Ovary (tissue), 3 donors: Measurements from ENCODE around the gene PPP2R1A.
A peak's percentile ranks its signal among the peaks of the same experiment; 100 is the strongest.

ENCODE experiments used
- EP300 ChIP-seq: sonication (generic); formaldehyde crosslinking; IDR thresholded peaks from one replicate; pipeline ENCODE4 v1.6.1; 2017; ENCODE audit warnings: antibody characterized with exemption
- POLR2A ChIP-seq: fragments of 450-650 bp; IDR thresholded peaks from one replicate; pipeline ENCODE4 v1.6.1; 2017; ENCODE audit warnings: antibody characterized with exemption, mild to moderate bottlenecking, moderate library complexity
- TF ChIP-seq, protein P1 (sequence below), 3 donors: fragments of 450-650 bp in 2 of 3; fragments of 200-600 bp in 1 of 3; IDR thresholded peaks; one replicate each; pipeline versions ENCODE4 v1.5.1 to v1.8.0; 2016 to 2022; ENCODE audit warnings: antibody characterized with exemption in 3 of 3, mild to moderate bottlenecking in 1 of 3
- donor health status: DM: no; HTN: no; CAD: no.

GRCh38 chr19:52188822-52189734, 774 bp upstream of the PPP2R1A start:
- TF ChIP-seq, protein P1, sequence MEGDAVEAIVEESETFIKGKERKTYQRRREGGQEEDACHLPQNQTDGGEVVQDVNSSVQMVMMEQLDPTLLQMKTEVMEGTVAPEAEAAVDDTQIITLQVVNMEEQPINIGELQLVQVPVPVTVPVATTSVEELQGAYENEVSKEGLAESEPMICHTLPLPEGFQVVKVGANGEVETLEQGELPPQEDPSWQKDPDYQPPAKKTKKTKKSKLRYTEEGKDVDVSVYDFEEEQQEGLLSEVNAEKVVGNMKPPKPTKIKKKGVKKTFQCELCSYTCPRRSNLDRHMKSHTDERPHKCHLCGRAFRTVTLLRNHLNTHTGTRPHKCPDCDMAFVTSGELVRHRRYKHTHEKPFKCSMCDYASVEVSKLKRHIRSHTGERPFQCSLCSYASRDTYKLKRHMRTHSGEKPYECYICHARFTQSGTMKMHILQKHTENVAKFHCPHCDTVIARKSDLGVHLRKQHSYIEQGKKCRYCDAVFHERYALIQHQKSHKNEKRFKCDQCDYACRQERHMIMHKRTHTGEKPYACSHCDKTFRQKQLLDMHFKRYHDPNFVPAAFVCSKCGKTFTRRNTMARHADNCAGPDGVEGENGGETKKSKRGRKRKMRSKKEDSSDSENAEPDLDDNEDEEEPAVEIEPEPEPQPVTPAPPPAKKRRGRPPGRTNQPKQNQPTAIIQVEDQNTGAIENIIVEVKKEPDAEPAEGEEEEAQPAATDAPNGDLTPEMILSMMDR (IDR thresholded peaks at IDR 0.05), result no peak
- TF ChIP-seq POLR2A (peak; percentile 64), EP300 (no peak)
